Endothelial cell of hepatic sinusoid (primary cell): ENCODE results near the gene PCDHGC5.

Experiments
- in situ Hi-C: cut with HindIII; loops from 2 replicates; pipeline ENCODE4 v1.10.0; 2017; ENCODE audit warnings: low sequenced_read_pairs

PCDHGC5 gene

GRCh38 chr5:141525653-141526052, 36.8 kb downstream of the PCDHGC5 start:
- in situ Hi-C loops, result no loop called here

GRCh38 chr5:141527426-141527825, 38.5 kb downstream of the PCDHGC5 start:
- in situ Hi-C loops, result no loop called here

GRCh38 chr5:141528291-141528984, 39.6 kb downstream of the PCDHGC5 start:
- in situ Hi-C loops, result no loop called here

GRCh38 chr5:141529002-141529401, 40.1 kb downstream of the PCDHGC5 start:
- in situ Hi-C loops, result no loop called here

- in situ Hi-C loops, result no loop called here
Observed at GRCh38 chr5:141529873-141530272, 41.0 kb downstream of the PCDHGC5 start.

- in situ Hi-C loops, result no loop called here
Observed at GRCh38 chr5:141532726-141533125, 43.8 kb downstream of the PCDHGC5 start.

GRCh38 chr5:141533897-141534296, 45.0 kb downstream of the PCDHGC5 start:
- in situ Hi-C loops, result no loop called here

GRCh38 chr5:141534492-141535213, 45.8 kb downstream of the PCDHGC5 start:
- in situ Hi-C loops, result no loop called here
